Stimulated activated CD8-positive, alpha-beta memory T cell treated with anti-CD3 and anti-CD28 coated beads, Interleukin-7, amount 100 ng/mL, for 1 hour (primary cell): Measurements from ENCODE around the gene EIF1AY.
"Not testable (repeated sequence)": the region's sequence is repeated elsewhere in the genome, so short reads cannot be mapped to it uniquely, and the experiment has no call there.

Source experiments
- DNase-seq, 2 donors: peaks; one replicate each; pipeline ENCODE4 v3.0.0-alpha.2; 2020; ENCODE audit warnings: low read depth in 2 of 2

EIF1AY gene

GRCh38 chrY:20575531-20576121, at the start of gene EIF1AY:
Gene EIF1AY (plus strand): TSS chrY:20575776. CDS start chrY:20575872, 96 bp downstream.
- DNase-seq: peak in 1 of 2 donors; percentile 70

GRCh38 chrY:20528435-20528834, 47.1 kb upstream of the EIF1AY start:
- no peak for DNase-seq

- no peak for DNase-seq
These were observed 37.4 kb upstream of the EIF1AY start for GRCh38 chrY:20538186-20538585.

GRCh38 chrY:20538933-20539332, 36.6 kb upstream of the EIF1AY start:
- no peak for DNase-seq

- DNase-seq: no peak
These were observed 31.1 kb upstream of the EIF1AY start for GRCh38 chrY:20544451-20544960.

GRCh38 chrY:20546071-20546470, 29.5 kb upstream of the EIF1AY start:
- no peak for DNase-seq

- no peak for DNase-seq
These were observed 26.3 kb upstream of the EIF1AY start for GRCh38 chrY:20549289-20549688.

GRCh38 chrY:20551840-20552239, 23.7 kb upstream of the EIF1AY start:
- no peak for DNase-seq

- not testable (repeated sequence) for DNase-seq
These were observed 22.7 kb upstream of the EIF1AY start for GRCh38 chrY:20552764-20553323.

- DNase-seq: no peak
These were observed 19.8 kb upstream of the EIF1AY start for GRCh38 chrY:20555820-20556219.

- DNase-seq: no peak
These were observed 16.9 kb upstream of the EIF1AY start for GRCh38 chrY:20558677-20559076.

- no peak for DNase-seq
These were observed 15.6 kb upstream of the EIF1AY start for GRCh38 chrY:20559873-20560512.

GRCh38 chrY:20571306-20571705, 4.3 kb upstream of the EIF1AY start:
- DNase-seq: no peak

GRCh38 chrY:20576506-20576905, 930 bp downstream of the EIF1AY start:
- DNase-seq: no peak

- no peak for DNase-seq
These were observed 2.6 kb downstream of the EIF1AY start for GRCh38 chrY:20578206-20578605.

GRCh38 chrY:20581687-20582086, 6.1 kb downstream of the EIF1AY start:
- DNase-seq: no peak

- no peak for DNase-seq
These were observed 10.6 kb downstream of the EIF1AY start for GRCh38 chrY:20586161-20586560.
